Mucosa of rectum (tissue), 2 donors: ENCODE measurements around the gene FBXO11.

Source experiments
- H3K27ac ChIP-seq, 2 donors: one replicate each; pipeline ENCODE4 v1.7.0; 2013; ENCODE audit warnings: inconsistent platforms in 2 of 2, low read depth in 2 of 2, low read length in 2 of 2
- H3K27me3 ChIP-seq, 2 donors: one replicate each; pipeline ENCODE4 v1.7.0; 2013; ENCODE audit warnings: low read length in 2 of 2; ENCODE audit not compliant: control insufficient read depth in 2 of 2, insufficient read depth in 2 of 2
- H3K36me3 ChIP-seq, 2 donors: one replicate each; pipeline ENCODE4 v1.7.0; 2013; ENCODE audit warnings: low read length in 2 of 2; ENCODE audit not compliant: control insufficient read depth in 2 of 2, insufficient read depth in 2 of 2
- H3K4me1 ChIP-seq, 2 donors: one replicate each; pipeline ENCODE4 v1.7.0; 2013; ENCODE audit warnings: low read length in 2 of 2, mild to moderate bottlenecking in 1 of 2; ENCODE audit not compliant: control insufficient read depth in 2 of 2, insufficient read depth in 2 of 2
- H3K4me3 ChIP-seq, 2 donors: one replicate each; pipeline ENCODE4 v1.7.0; 2013; ENCODE audit warnings: low read length in 2 of 2
- H3K9ac ChIP-seq, 2 donors: one replicate each; pipeline ENCODE4 v1.7.0; 2013; ENCODE audit warnings: low read length in 2 of 2, low read depth in 1 of 2, mild to moderate bottlenecking in 1 of 2
- H3K9me3 ChIP-seq, 2 donors: one replicate each; pipeline ENCODE4 v1.7.0; 2013; ENCODE audit warnings: low read length in 2 of 2; ENCODE audit not compliant: control insufficient read depth in 2 of 2
- donor health status: healthy.
- donor health status: Normal muscosa, but diverticular disease.

The FBXO11 gene

GRCh38 chr2:47796090-47796697 lies 110.1 kb downstream of the FBXO11 start:
- Histone ChIP-seq H3K27me3 (no peaks in the 10 kb centered on the region), H3K27ac (no peak overlapping the region), H3K36me3 (peaks cover 39 to 47% of the 10 kb centered on the region in 2 donors)

GRCh38 chr2:47785986-47786385 lies 120.3 kb downstream of the FBXO11 start:
- H3K27me3 ChIP-seq = no peaks in the 10 kb centered on the region
- H3K27ac ChIP-seq = no peak overlapping the region
- H3K4me3 ChIP-seq = no peak overlapping the region
- H3K9ac ChIP-seq = peak overlapping the region in 1 of 2 donors; percentile 14
- peaks cover 0 to 1% of the 10 kb centered on the region in 2 donors for H3K36me3 ChIP-seq
- H3K9me3 ChIP-seq = no peaks in the 10 kb centered on the region
- H3K4me1 ChIP-seq = peaks cover 2 to 7% of the 10 kb centered on the region in 2 donors

More at GRCh38 chr2:47796090-47796697, 110.1 kb downstream of the FBXO11 start:
- H3K9me3 ChIP-seq = no peaks in the 10 kb centered on the region
- no peaks in the 10 kb centered on the region for H3K4me1 ChIP-seq
- H3K4me3 ChIP-seq = no peak overlapping the region
- H3K9ac ChIP-seq = no peak overlapping the region

GRCh38 chr2:47784352-47784851 lies 121.9 kb downstream of the FBXO11 start:
- H3K27ac ChIP-seq = peak overlapping the region in 1 of 2 donors; percentile 23
- H3K36me3 ChIP-seq = no peaks in the 10 kb centered on the region
- peak overlapping the region; percentile 70 to 80 for H3K4me3 ChIP-seq
- H3K9ac ChIP-seq = peak overlapping the region in 1 of 2 donors; percentile 53
- peaks cover 2 to 7% of the 10 kb centered on the region in 2 donors for H3K4me1 ChIP-seq
- no peaks in the 10 kb centered on the region for H3K27me3 ChIP-seq
- no peaks in the 10 kb centered on the region for H3K9me3 ChIP-seq

GRCh38 chr2:47783486-47784351 lies 122.6 kb downstream of the FBXO11 start:
- H3K9ac ChIP-seq = peak overlapping the region; percentile 53 to 74
- H3K4me3 ChIP-seq = peak overlapping the region; percentile 80 to 89
- peaks cover 2 to 7% of the 10 kb centered on the region in 2 donors for H3K4me1 ChIP-seq
- no peaks in the 10 kb centered on the region for H3K27me3 ChIP-seq
- H3K36me3 ChIP-seq = no peaks in the 10 kb centered on the region
- H3K9me3 ChIP-seq = no peaks in the 10 kb centered on the region
- H3K27ac ChIP-seq = peak overlapping the region; percentile 84 to 92

GRCh38 chr2:47782671-47783485 lies 123.4 kb downstream of the FBXO11 start, which contains the start of gene MSH6:
Gene MSH6, plus strand, starts transcription at chr2:47783145. Its CDS starts 89 bp downstream, at chr2:47783234.
- peak within 1 kb of the TSS; percentile 84 to 92 for H3K27ac ChIP-seq
- H3K4me1 ChIP-seq = peaks cover 2 to 7% of the 10 kb centered on the region in 2 donors
- H3K36me3 ChIP-seq = no peaks in the 10 kb centered on the region
- no peaks in the 10 kb centered on the region for H3K9me3 ChIP-seq
- peak within 1 kb of the TSS; percentile 80 to 89 for H3K4me3 ChIP-seq
- peak within 1 kb of the TSS; percentile 74 to 76 for H3K9ac ChIP-seq
- no peaks in the 10 kb centered on the region for H3K27me3 ChIP-seq

- Histone ChIP-seq H3K4me3 (peak overlapping the region; percentile 80 to 89), H3K9ac (peak overlapping the region; percentile 72), H3K36me3 (no peaks in the 10 kb centered on the region), H3K4me1 (peaks cover 2 to 7% of the 10 kb centered on the region in 2 donors), H3K27me3 (no peaks in the 10 kb centered on the region), H3K9me3 (no peaks in the 10 kb centered on the region), H3K27ac (peak overlapping the region; percentile 73 to 92)
These were observed 124.0 kb downstream of the FBXO11 start for GRCh38 chr2:47782381-47782670.

GRCh38 chr2:47779426-47779790 lies 126.9 kb downstream of the FBXO11 start:
- Histone ChIP-seq H3K27me3 (no peaks in the 10 kb centered on the region), H3K4me3 (no peak overlapping the region), H3K4me1 (peaks cover 2 to 5% of the 10 kb centered on the region in 2 donors), H3K9ac (no peak overlapping the region), H3K27ac (no peak overlapping the region), H3K9me3 (no peaks in the 10 kb centered on the region), H3K36me3 (no peaks in the 10 kb centered on the region)

- H3K9ac ChIP-seq = no peak overlapping the region
- H3K9me3 ChIP-seq = no peaks in the 10 kb centered on the region
- H3K27me3 ChIP-seq = no peaks in the 10 kb centered on the region
- no peak overlapping the region for H3K27ac ChIP-seq
- no peaks in the 10 kb centered on the region for H3K36me3 ChIP-seq
- no peak overlapping the region for H3K4me3 ChIP-seq
- H3K4me1 ChIP-seq = peaks cover 0 to 4% of the 10 kb centered on the region in 2 donors
These were observed 127.4 kb downstream of the FBXO11 start for GRCh38 chr2:47778698-47779425.

- H3K9me3 ChIP-seq = no peaks in the 10 kb centered on the region
- H3K27ac ChIP-seq = no peak overlapping the region
- no peaks in the 10 kb centered on the region for H3K36me3 ChIP-seq
- no peaks in the 10 kb centered on the region for H3K27me3 ChIP-seq
- peaks cover 0 to 2% of the 10 kb centered on the region in 2 donors for H3K4me1 ChIP-seq
- no peak overlapping the region for H3K9ac ChIP-seq
- no peak overlapping the region for H3K4me3 ChIP-seq
These were observed 128.9 kb downstream of the FBXO11 start for GRCh38 chr2:47777277-47777937.
